Neutrophil (primary cell): ENCODE data around the gene DOCK9.

Experiments
- H3K27ac ChIP-seq: fragments of 200-600 bp; sonication (generic); 2 replicates; pipeline ENCODE4 v1.5.1; 2016; ENCODE audit warnings: mild to moderate bottlenecking, moderate library complexity
- H3K27me3 ChIP-seq: fragments of 200-600 bp; sonication (generic); 2 replicates; pipeline ENCODE4 v1.6.0; 2016; ENCODE audit warnings: mild to moderate bottlenecking
- H3K36me3 ChIP-seq: fragments of 200-600 bp; sonication (generic); 2 replicates; pipeline ENCODE4 v1.5.1; 2017
- H3K4me1 ChIP-seq, 2 experiments: fragments of 200-600 bp in 1 of 2; sonication (generic) in 1 of 2; 1 replicate in 1 of 2; 2 replicates in 1 of 2; pipeline versions ENCODE4 v1.5.1 to v1.6.1; 2013 to 2016; ENCODE audit warnings: low read depth in 1 of 2, low read length in 1 of 2, mild to moderate bottlenecking in 1 of 2, moderate library complexity in 1 of 2; ENCODE audit not compliant: control insufficient read depth in 1 of 2, insufficient read depth in 1 of 2
- H3K4me3 ChIP-seq, 2 experiments: fragments of 200-600 bp in 1 of 2; sonication (generic) in 1 of 2; 1 replicate in 1 of 2; 2 replicates in 1 of 2; pipeline ENCODE4 v1.5.1; 2013 to 2016; ENCODE audit warnings: low read depth in 1 of 2, low read length in 1 of 2, mild to moderate bottlenecking in 1 of 2, moderate library complexity in 1 of 2
- H3K9me3 ChIP-seq: fragments of 200-600 bp; sonication (generic); 2 replicates; pipeline ENCODE4 v1.5.1; 2016
- CTCF ChIP-seq: fragments of 200-600 bp; sonication (generic); IDR thresholded peaks from 2 replicates; pipeline ENCODE4 v1.5.1; 2016; ENCODE audit warnings: antibody characterized with exemption

The DOCK9 gene

GRCh38 chr13:98881390-98881789 lies 96.5 kb downstream of the DOCK9 start:
- no peaks in the 10 kb centered on the region for H3K9me3 ChIP-seq
- no peak overlapping the region for H3K27ac ChIP-seq
- H3K4me1 ChIP-seq: no peaks in the 10 kb centered on the region
- H3K4me3 ChIP-seq: no peak overlapping the region
- no peak for TF ChIP-seq CTCF
- H3K36me3 ChIP-seq: no peaks in the 10 kb centered on the region
- H3K27me3 ChIP-seq: no peaks in the 10 kb centered on the region

GRCh38 chr13:98880677-98881076 lies 97.2 kb downstream of the DOCK9 start:
- Histone ChIP-seq H3K9me3 (no peaks in the 10 kb centered on the region), H3K27me3 (no peaks in the 10 kb centered on the region), H3K36me3 (no peaks in the 10 kb centered on the region), H3K4me1 (no peaks in the 10 kb centered on the region), H3K27ac (no peak overlapping the region), H3K4me3 (no peak overlapping the region)
- no peak for TF ChIP-seq CTCF

- no peak overlapping the region for H3K27ac ChIP-seq
- H3K36me3 ChIP-seq: no peaks in the 10 kb centered on the region
- no peak for TF ChIP-seq CTCF
- H3K9me3 ChIP-seq: no peaks in the 10 kb centered on the region
- no peaks in the 10 kb centered on the region for H3K27me3 ChIP-seq
- no peak overlapping the region for H3K4me3 ChIP-seq
- no peaks in the 10 kb centered on the region for H3K4me1 ChIP-seq
Measured at GRCh38 chr13:98879957-98880356, 97.9 kb downstream of the DOCK9 start.

DNA sequence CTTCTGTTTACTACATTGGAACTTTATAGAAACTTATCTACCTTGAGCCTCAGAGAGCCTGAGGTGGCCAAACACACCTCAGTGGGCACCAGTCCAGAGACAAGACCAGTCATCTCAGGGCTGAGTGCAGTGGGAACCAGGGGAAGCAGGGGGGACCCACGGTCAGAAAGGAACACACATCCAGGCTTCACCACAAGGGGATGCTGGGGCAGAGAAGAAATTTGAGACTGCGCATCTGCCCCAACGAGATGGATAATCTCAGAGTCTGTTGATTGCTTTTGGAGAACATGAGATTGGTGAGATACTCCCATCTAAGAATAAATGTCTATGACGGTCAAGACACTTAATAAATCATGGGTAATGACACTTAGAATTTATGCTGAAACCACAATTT lies 98.7 kb downstream of the DOCK9 start:
- H3K4me1 ChIP-seq: no peaks in the 10 kb centered on the region
- no peaks in the 10 kb centered on the region for H3K9me3 ChIP-seq
- H3K4me3 ChIP-seq: no peak overlapping the region
- H3K36me3 ChIP-seq: no peaks in the 10 kb centered on the region
- TF ChIP-seq CTCF: no peak
- H3K27me3 ChIP-seq: no peaks in the 10 kb centered on the region
- H3K27ac ChIP-seq: no peak overlapping the region

DNA sequence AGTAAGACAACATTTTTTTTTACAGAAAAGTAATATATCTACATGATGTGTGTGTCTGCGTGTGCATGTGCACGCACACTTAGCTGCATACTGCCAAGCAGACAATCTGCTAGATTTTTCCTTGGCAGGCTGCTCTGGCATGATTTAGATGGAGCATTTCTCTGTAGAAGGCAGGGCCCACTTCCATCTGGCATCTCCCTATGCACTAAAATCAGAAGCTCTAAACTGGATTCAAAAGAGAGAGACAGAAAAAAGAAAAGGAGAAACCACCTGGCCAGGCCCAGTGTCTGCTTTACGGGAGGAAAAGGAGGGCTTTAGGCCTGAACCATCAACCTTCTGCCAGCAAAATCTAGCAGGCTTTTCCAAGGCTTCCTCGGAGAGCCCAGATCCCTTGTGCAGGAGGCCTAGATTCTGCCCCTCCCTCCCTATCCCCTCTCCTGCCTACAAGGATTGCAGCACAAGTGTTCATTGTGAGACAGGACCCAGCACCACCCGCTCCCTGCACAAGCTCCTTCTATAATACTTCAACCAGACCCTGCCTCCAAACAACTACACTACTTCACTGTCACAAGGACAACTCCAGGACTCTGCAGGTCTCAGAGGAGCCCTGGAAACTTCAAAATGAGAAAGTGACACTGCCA lies 99.3 kb downstream of the DOCK9 start:
- TF ChIP-seq CTCF: no peak
- Histone ChIP-seq H3K36me3 (no peaks in the 10 kb centered on the region), H3K4me1 (no peaks in the 10 kb centered on the region), H3K27ac (no peak overlapping the region), H3K9me3 (no peaks in the 10 kb centered on the region), H3K27me3 (no peaks in the 10 kb centered on the region), H3K4me3 (no peak overlapping the region)

- Histone ChIP-seq H3K27me3 (no peaks in the 10 kb centered on the region), H3K4me1 (no peaks in the 10 kb centered on the region), H3K36me3 (no peaks in the 10 kb centered on the region), H3K9me3 (no peaks in the 10 kb centered on the region), H3K4me3 (no peak overlapping the region), H3K27ac (no peak overlapping the region)
- no peak for TF ChIP-seq CTCF
Measured at GRCh38 chr13:98877936-98878335, 99.9 kb downstream of the DOCK9 start.
